ENCODE results near the gene SH3BGRL. TPM values are rescaled to one million over a fixed set of nuclear protein-coding genes. Genes with fewer than 3 reads are reported as not detected.

SH3BGRL gene
- total RNA-seq, 2 donors from 2014 or later: 36.3 to 65.1 TPM

DNA sequence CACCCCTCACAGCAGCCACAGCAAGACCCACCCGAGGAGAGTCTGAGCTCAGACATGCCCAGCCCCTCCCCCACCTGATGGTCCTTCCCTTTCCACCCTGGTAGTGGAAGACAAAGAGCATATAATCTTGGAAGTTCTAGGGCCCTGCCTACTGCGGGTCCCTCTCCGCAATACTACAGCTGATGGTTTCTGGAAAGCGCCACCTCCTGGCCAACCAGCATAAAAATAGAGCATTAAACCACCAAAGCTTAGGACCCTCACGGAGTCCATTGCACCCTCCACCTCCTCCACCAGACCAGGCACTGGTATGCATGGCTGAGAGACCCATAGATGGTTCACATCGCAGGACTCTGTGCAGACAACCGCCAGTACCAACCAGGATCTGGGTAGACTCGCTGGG is 78.2 kb downstream of the SH3BGRL start:
- no peak for TF ChIP-seq CTCF (IDR thresholded peaks at IDR 0.05)
- no peak for TF ChIP-seq POLR2A (IDR thresholded peaks at IDR 0.05)
- Histone ChIP-seq H3K4me1 (no peaks in the 10 kb centered on the region), H3K36me3 (replicated peaks in 1 of 2; ENCODE audit: insufficient read depth in 1 of 2, low read depth in 2 of 2) (no peaks in the 10 kb centered on the region), H3K27ac (no peak overlapping the region), H3K9me3 (no peaks in the 10 kb centered on the region), H3K27me3 (no peaks in the 10 kb centered on the region), H3K4me3 (no peak overlapping the region)
- intact Hi-C loops (cut with DNase I): no loop called here
- ATAC-seq (no peak), DNase-seq (no peak)
- 94 to 100% methylated on average over 2 to 4 of the region's 8 CpGs for whole genome bisulfite sequencing, 2 donors

- Histone ChIP-seq H3K27ac (no peak overlapping the region), H3K36me3 (replicated peaks in 1 of 2; ENCODE audit: insufficient read depth in 1 of 2, low read depth in 2 of 2) (no peaks in the 10 kb centered on the region), H3K4me1 (no peaks in the 10 kb centered on the region), H3K4me3 (no peak overlapping the region), H3K9me3 (no peaks in the 10 kb centered on the region), H3K27me3 (no peaks in the 10 kb centered on the region)
- no peak for TF ChIP-seq CTCF (IDR thresholded peaks at IDR 0.05)
- TF ChIP-seq POLR2A (IDR thresholded peaks at IDR 0.05): no peak
- 81% methylated on average over 3 of the region's 3 CpGs for WGBS, 2 donors
- intact Hi-C loops (cut with DNase I): no loop called here
- ATAC-seq (no peak), DNase-seq (no peak)
Measured at GRCh38 chrX:81286075-81286474, 84.2 kb downstream of the SH3BGRL start.

DNA sequence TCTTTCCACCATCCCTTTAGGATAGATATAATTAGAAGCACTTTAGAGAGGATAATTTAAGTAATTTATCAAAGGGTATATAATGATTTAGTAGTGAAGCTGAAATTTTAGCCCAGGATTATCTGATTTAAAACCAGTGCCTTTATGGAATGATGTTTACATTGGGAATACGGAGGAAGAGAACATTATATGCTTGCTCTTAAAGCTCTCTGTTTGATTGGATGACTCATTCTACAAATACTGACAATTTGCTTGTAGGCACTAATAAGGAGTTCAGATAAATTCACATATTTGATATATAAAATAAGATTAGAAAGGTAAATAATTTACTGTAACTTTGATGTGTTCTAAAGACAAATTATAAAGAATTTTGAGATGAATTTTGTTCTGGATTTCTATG is 84.7 kb downstream of the SH3BGRL start:
- Histone ChIP-seq H3K27me3 (no peaks in the 10 kb centered on the region), H3K9me3 (no peaks in the 10 kb centered on the region), H3K4me1 (no peaks in the 10 kb centered on the region), H3K36me3 (replicated peaks in 1 of 2; ENCODE audit: insufficient read depth in 1 of 2, low read depth in 2 of 2) (no peaks in the 10 kb centered on the region), H3K27ac (no peak overlapping the region), H3K4me3 (no peak overlapping the region)
- TF ChIP-seq POLR2A (IDR thresholded peaks at IDR 0.05): no peak
- TF ChIP-seq CTCF (IDR thresholded peaks at IDR 0.05): no peak
- DNase-seq (no peak), ATAC-seq (no peak)
- intact Hi-C loops (cut with DNase I): no loop called here
- 59 to 65% methylated on average over 1 of the region's 1 CpG for WGBS, 2 donors

DNA sequence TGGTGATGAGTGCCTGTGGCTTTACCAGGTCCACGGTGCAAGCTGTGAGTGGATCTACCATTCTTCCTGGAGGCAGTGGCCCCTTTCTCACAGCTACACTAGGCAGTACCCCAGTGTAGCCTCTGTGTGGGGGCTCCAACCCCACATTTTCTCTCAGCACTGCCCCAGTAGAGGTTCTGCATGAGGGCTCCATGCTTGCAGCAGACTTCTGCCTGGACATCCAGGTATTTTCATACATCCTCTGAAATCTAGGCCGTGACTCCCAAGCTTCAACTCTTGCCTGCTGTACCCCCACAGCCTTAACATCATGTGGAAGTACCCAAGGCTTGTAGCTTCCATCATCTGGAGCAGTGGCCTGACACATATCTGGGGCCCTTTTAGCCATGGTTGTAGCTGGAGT is 90.1 kb downstream of the SH3BGRL start:
- Histone ChIP-seq H3K27me3 (no peaks in the 10 kb centered on the region), H3K27ac (no peak overlapping the region), H3K36me3 (replicated peaks in 1 of 2; ENCODE audit: insufficient read depth in 1 of 2, low read depth in 2 of 2) (no peaks in the 10 kb centered on the region), H3K4me1 (no peaks in the 10 kb centered on the region), H3K4me3 (no peak overlapping the region), H3K9me3 (no peaks in the 10 kb centered on the region)
- TF ChIP-seq CTCF (IDR thresholded peaks at IDR 0.05) (no peak), POLR2A (IDR thresholded peaks at IDR 0.05) (no peak)
- ATAC-seq (no peak), DNase-seq (no peak)
- intact Hi-C loops (cut with DNase I): no loop called here
- 100% methylated on average over 1 of the region's 2 CpGs; no CpG with 5 or more reads in 1 of the 2 donors for WGBS, 2 donors

GRCh38 chrX:81294101-81294500 is 92.2 kb downstream of the SH3BGRL start:
- intact Hi-C loops (cut with DNase I): no loop called here
- Histone ChIP-seq H3K4me3 (no peak overlapping the region), H3K36me3 (replicated peaks in 1 of 2; ENCODE audit: insufficient read depth in 1 of 2, low read depth in 2 of 2) (no peaks in the 10 kb centered on the region), H3K4me1 (no peaks in the 10 kb centered on the region), H3K27me3 (no peaks in the 10 kb centered on the region), H3K9me3 (no peaks in the 10 kb centered on the region), H3K27ac (no peak overlapping the region)
- DNase-seq (no peak), ATAC-seq (no peak)
- no peak for TF ChIP-seq CTCF (IDR thresholded peaks at IDR 0.05)
- TF ChIP-seq POLR2A (IDR thresholded peaks at IDR 0.05): no peak
- WGBS, 2 donors: 92 to 97% methylated on average over 2 of the region's 2 CpGs
